ENCODE measurements around the gene LETM1. TPM values are rescaled to one million over a fixed set of nuclear protein-coding genes. Genes with fewer than 3 reads are reported as not detected.

Gene LETM1
- total and polyA plus RNA-seq, 2 of the 8 experiments (the other 6 are each of a cell fraction or from before 2014, with no cell fraction given): 19.8 to 50.1 TPM

GRCh38 chr4:1871471-1872021 lies 15.6 kb upstream of the LETM1 start (continued):
- TF ChIP-seq HDAC2 (IDR thresholded peaks at IDR 0.05; ENCODE audit: borderline replicate concordance in 1 of 2, low read depth in 2 of 2, low read length in 2 of 2): 0 out of 4 replicates have a peak, but pooled peaks of 1 of the 2 experiments have one; percentile 17
- TF ChIP-seq KDM4A (IDR thresholded peaks at IDR 0.05; ENCODE audit: low read depth, low read length, severe bottlenecking): peak; percentile 56
- TF ChIP-seq TAF1 (IDR thresholded peaks at IDR 0.05; ENCODE audit: low read depth, low read length): 0 out of 2 replicates have a peak, but pooled peaks have one; percentile 16
- peak in 1 of 2 experiments; percentile 55; a peak in 1 of 4 replicates for TF ChIP-seq SIN3A (conservative IDR thresholded peaks at IDR 0.05 in 1 of 2, IDR thresholded peaks at IDR 0.05 in 1 of 2; ENCODE audit: low read depth in 1 of 2, low read length in 2 of 2)
- TF ChIP-seq POLR2AphosphoS5 (IDR thresholded peaks at IDR 0.05; ENCODE audit: low read depth, low read length): no peak
- no peak for TF ChIP-seq MAFK (IDR thresholded peaks at IDR 0.05; ENCODE audit: low read depth, low read length)
- TF ChIP-seq KDM5A (IDR thresholded peaks at IDR 0.05; ENCODE audit: low read length): no peak
- no peak for TF ChIP-seq RBBP5 (IDR thresholded peaks at IDR 0.05; ENCODE audit: borderline replicate concordance, low read depth, low read length)
- no peak for TF ChIP-seq BACH1 (IDR thresholded peaks at IDR 0.05; ENCODE audit: low read length)
